H7 (cell line): ENCODE data around the gene KCTD17. TPM values are rescaled to one million over a fixed set of nuclear protein-coding genes. Genes with fewer than 3 reads are reported as not detected.

Experiments
- DNase-seq: peaks from one replicate; pipeline ENCODE4 v3.0.0; 2012
- H3K27me3 ChIP-seq: 2 replicates; pipeline ENCODE4 v1.6.0; 2011; ENCODE audit warnings: mild to moderate bottlenecking, low read length; ENCODE audit not compliant: control insufficient read depth, insufficient read depth
- H3K36me3 ChIP-seq: replicated peaks from 2 replicates; pipeline ENCODE4 v1.5.1; 2011; ENCODE audit warnings: low read length; ENCODE audit not compliant: control insufficient read depth, insufficient read depth
- H3K4me3 ChIP-seq: 2 replicates; pipeline ENCODE4 v1.5.1; 2011; ENCODE audit warnings: low read depth, mild to moderate bottlenecking, control low read depth, low read length, moderate library complexity; ENCODE audit not compliant: insufficient read depth
- total RNA-seq: library from RNA; depleted of rRNA; stranded (reverse); fragments of >200 nt; shearing (Covaris generic); gene quantifications from 2 replicates; pipeline ENCODE4 v1.2.3, GENCODE V29; 2014

Gene KCTD17
- total RNA-seq, 1 experiment from 2014 or later = 31.1 TPM

DNA sequence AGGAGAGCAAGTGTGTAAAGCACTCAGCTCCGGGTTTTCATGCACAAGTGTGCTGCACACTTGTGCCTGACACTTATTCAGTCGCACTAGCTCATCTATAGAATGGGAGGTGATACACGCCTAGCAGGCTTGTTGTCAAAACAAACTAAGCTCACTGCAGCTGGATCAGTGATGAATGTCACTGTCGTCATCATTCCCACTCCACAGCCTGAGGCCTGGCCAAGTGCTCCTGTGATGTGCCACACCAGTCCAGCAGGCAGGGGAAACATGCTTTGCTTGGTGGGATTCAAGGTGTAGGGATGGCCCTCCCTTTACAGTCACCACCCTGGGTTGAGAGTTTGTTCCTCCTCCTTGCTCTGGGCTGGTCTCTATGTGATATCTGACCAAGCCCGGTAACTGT lies 25.2 kb upstream of the KCTD17 start:
- Histone ChIP-seq H3K27me3 (no peaks in the 10 kb centered on the region), H3K4me3 (no peak overlapping the region), H3K36me3 (peaks cover 11% of the 10 kb centered on the region)
- no peak for DNase-seq

DNA sequence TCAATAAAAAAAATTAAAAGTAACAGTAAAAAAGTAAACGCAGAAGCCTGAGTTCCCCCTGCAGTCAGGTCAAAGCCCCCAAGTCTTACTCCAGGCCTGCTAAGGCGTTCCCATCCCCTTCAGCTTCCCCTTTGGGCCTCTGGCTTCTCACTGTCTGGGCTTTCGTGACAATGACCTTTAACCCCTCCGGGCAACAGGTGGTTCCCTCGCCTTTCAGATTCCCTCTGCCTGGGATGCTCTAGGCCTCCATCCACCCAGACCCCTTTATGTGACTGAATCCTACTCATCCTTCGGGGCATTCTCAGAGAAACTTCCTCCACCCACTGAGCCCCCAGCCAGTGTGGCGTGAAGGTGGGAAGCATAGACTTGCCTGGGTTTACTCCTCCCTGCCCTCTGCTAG lies 24.0 kb upstream of the KCTD17 start:
- H3K27me3 ChIP-seq = no peaks in the 10 kb centered on the region
- DNase-seq = no peak
- no peak overlapping the region for H3K4me3 ChIP-seq
- H3K36me3 ChIP-seq = peaks cover 11% of the 10 kb centered on the region

DNA sequence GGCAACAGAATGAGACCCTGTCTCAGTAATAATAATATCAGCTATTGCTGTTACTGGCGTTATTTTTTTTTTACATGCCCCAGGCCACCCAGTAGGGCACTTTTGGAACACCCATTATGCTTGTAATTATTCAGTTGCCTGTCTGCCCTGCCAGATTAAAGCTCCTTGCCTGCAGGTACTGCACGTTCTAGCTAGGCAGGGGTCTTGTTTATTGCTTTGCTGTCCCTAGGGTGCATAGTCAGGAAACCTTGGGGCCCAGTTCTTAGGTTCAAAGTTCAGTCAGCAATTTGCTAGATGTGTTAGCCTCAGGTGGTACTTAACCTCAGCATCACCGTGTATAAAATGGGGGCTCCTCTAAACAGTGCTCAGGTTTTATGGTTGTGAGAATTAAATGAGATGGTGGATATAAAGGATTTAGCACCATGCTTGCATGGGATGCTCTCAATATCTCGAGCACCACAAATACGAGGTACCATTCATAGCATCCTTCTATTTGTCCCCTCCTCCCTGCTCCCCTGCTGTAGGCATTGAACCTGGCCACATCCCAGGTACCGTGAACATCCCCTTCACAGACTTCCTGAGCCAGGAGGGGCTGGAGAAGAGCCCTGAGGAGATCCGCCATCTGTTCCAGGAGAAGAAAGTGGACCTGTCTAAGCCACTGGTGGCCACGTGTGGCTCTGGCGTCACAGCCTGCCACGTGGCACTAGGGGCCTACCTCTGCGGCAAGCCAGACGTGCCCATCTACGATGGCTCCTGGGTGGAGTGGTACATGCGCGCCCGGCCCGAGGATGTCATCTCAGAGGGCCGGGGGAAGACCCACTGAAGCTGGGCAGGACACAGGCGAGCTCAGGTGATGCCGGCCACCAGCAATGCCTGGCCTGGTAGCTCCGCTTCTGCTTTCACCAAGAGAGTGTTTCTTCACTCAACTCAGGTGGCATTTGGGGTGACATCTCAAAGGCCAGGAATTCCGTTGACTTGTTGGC lies 22.6 kb upstream of the KCTD17 start:
- Histone ChIP-seq H3K36me3 (peaks cover 11% of the 10 kb centered on the region), H3K4me3 (no peak overlapping the region), H3K27me3 (no peaks in the 10 kb centered on the region)
- DNase-seq = no peak

DNA sequence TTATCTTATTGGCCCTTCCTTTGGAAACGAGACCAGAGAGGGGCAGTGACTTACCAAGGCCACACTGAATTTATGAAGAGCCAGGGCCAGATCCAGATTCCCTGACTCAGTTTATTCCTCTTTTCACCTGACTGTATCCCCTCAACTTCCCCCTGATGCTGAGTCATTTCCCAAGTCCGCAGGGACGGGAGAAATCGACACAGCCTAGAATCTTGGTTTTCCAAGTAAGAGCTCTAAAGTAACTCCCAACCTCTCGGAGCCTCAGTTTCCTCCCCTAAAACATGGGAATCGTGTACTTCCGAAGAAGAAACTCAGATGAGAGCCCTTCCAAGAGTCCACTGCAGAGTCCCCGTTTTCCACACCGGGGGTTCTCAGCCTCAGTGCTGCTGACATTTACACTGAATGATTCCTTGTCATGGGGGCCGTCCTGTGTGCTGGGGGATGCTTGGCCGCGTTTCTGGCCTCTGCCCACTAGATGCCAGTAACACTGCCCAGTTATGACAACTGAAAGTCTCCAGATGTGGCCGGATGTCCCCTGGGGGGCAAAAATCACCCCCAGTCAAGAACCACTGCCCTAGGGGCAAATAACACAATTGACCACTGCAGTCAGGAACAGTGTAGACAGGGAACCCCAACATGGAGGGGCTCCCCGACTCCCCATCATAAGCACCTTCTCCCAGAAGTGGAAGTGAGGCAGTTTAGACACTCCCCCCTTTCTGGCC lies 20.8 kb upstream of the KCTD17 start:
- H3K36me3 ChIP-seq = peaks cover 7% of the 10 kb centered on the region
- H3K27me3 ChIP-seq = no peaks in the 10 kb centered on the region
- DNase-seq = no peak
- H3K4me3 ChIP-seq = no peak overlapping the region

DNA sequence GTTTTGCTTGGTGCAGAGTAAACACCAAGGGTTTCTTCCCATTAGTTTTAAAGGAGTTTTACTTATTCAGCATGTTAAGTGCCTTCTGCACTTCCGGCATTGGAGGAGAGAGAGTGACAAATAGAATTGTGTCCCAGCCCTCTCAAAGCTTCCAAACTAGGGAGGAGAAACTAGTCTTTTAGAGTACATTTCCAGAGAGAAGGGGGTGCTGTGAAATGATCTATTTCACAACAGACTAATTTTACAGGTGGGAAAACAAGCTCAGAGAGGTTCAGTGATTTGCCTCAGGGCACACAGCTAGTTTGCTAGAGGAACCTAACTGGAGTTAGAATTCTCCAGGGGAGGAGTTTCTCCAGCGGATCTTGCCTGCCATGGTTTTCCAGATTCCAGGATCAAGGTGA lies 19.4 kb upstream of the KCTD17 start:
- Histone ChIP-seq H3K4me3 (no peak overlapping the region), H3K36me3 (no peaks in the 10 kb centered on the region; the same call in 1 of the 2 replicates), H3K27me3 (no peaks in the 10 kb centered on the region)
- DNase-seq = no peak

DNA sequence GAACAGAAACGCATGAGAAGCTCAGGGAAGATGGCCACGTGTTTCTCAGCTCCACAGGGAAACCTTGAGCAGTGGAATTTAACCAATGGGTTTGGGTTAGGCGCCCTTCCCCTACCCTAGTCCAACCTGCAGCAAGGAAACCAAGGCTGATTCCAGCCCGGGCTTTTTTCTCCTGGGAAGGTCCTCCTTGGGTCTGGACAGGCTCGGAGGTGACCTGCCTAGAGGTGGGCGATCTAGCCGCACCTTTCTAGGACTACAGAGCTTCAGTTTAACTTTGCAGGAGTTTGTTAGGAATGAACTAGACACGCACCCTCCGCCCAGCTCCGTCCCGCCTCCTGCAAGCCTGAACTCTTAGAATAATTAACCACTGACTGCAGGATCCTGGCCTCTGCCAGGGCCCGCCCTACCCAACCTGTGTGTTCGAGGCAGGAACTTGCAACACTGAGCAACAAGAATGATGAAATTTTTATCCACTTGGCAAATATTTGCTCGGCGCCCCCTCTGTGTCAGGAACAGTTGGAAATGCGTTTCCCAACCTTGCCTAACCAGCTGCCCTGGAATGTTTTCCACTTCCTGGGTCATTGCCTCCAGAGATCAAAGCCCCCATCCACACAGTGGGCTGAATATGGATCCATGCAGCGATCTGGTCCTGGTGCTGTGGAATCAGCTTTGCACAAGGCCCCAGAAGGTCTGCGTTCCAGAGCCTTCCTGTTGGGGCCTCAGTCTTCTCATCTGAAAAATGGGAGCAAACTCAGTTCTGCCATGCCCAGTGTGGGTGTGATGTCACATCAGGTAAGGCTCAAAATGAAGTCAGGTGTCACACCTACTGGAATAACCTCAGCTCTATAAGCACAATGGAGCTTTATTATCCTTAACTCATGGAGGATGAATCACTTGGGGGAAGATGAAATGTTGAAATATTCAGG lies 18.7 kb upstream of the KCTD17 start:
- no peaks in the 10 kb centered on the region for H3K27me3 ChIP-seq
- no peak for DNase-seq
- no peak overlapping the region for H3K4me3 ChIP-seq
- H3K36me3 ChIP-seq = no peaks in the 10 kb centered on the region; the same call in 1 of the 2 replicates

DNA sequence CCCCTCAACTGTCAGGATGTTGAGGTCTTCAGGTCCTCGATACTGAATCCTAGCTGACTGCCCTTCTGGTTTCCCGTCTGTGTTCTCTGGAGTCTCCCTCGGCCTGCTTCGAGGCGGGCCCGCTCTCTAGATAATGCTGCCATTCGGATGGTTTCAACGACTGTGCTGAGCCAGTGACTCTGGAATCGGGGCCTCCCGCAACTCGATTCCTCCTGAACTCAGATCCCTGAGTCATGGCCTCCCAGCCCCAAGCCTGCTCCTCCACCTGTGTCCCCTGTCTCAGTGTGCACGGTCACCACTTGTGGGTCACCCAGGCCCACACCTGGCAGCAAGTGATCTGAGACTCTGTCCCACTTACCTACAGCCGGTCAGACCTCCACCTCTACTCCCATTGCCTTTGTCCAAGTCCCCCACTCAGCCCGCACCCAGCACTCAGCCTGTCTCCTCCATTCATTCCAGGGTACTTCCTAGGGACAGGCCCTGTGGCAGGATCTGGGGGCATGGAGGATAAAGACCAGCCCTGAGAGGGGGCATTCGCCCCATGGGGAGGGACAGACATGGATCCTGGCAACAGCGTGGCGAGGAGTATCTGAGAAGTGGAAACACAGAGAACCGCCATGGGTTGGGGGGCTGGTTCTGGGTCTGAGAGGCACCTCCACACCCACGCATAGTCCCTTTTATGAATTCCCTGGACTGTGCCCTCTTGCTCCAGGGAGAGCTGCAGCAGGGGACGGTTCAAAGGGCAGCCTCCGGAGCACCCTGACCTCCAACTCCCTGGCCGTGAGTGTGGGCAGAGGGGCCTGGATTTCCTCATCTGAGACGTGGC lies 17.7 kb upstream of the KCTD17 start:
- Histone ChIP-seq H3K36me3 (no peaks in the 10 kb centered on the region; the same call in 1 of the 2 replicates), H3K27me3 (no peaks in the 10 kb centered on the region), H3K4me3 (no peak overlapping the region)
- DNase-seq = no peak

DNA sequence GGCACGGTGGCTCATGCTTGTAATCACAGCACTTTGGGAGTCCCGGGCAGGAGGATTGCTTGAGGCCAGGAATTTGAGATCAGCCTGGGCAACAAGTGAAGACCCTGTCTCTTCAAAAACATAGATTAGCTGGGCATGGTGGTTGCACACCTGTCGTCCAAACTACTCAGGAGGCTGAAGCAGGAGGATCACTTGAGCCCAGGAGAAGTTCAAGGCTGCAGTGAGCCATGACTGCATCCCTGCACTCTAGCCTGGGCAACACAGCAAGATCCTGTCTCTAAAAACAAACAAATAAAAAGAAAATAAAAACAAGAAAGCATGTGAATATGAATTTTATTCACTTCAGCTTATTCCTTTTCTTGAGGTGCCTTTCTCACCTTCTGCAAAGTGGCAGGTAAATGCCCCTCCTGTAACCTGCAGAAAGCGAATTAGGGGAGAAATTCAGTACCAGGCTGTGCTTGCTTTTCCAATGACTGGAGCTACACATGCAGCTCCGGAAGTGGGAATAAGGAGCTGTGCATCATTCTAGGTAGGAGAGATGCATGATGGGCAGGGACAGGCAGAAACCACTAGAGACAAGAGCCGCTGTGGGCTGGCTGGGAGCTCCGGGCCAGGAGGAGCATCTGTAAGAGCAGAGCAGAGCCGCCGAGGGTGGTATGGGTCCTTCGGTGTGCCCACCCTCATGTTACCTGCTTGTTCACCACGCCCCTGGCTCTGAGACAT lies 14.7 kb upstream of the KCTD17 start:
- no peak for DNase-seq
- no peaks in the 10 kb centered on the region for H3K36me3 ChIP-seq
- no peak overlapping the region for H3K4me3 ChIP-seq
- no peaks in the 10 kb centered on the region for H3K27me3 ChIP-seq

DNA sequence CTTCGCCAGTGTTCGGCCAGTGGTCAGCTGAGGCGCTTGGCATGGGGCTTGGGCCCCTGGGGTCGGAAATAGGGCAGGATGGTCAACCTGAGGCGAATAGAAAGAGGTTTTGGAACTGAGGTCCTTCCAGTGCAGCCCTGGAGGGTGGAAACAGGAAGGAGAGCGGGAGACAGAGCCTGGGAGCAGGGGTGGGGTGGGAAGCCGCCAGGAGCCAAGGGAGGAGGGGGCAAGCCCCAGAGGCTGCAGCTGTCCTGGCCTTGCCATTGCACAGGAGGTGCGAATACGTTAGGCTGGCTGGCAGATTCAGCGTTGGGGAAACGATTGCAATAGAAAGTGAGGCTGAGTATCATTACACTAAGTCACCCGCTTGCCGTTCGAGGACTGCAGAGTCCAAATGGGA lies 13.9 kb upstream of the KCTD17 start:
- Histone ChIP-seq H3K36me3 (no peaks in the 10 kb centered on the region), H3K27me3 (no peaks in the 10 kb centered on the region), H3K4me3 (no peak overlapping the region)
- DNase-seq = peak; percentile 70

DNA sequence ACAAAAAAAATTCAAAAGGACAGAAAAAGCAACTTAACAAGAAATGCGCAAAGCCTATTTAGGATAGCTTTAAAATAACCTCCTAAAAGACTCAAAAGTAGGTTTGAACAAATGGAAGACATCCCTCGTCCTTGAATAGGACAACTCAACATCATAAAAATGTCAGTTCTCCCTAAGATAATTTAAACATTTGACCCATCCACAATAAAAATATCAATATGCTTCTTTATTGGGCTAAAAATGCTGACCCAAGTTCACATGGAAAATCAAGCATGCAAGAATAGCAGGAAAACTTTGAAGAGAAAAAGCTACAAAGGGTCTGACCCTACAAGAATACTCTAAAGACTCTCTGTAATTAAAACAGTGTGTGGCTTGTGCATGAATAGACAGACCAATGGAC lies 12.1 kb upstream of the KCTD17 start:
- H3K27me3 ChIP-seq = no peaks in the 10 kb centered on the region
- H3K36me3 ChIP-seq = no peaks in the 10 kb centered on the region
- no peak for DNase-seq
- H3K4me3 ChIP-seq = no peak overlapping the region

DNA sequence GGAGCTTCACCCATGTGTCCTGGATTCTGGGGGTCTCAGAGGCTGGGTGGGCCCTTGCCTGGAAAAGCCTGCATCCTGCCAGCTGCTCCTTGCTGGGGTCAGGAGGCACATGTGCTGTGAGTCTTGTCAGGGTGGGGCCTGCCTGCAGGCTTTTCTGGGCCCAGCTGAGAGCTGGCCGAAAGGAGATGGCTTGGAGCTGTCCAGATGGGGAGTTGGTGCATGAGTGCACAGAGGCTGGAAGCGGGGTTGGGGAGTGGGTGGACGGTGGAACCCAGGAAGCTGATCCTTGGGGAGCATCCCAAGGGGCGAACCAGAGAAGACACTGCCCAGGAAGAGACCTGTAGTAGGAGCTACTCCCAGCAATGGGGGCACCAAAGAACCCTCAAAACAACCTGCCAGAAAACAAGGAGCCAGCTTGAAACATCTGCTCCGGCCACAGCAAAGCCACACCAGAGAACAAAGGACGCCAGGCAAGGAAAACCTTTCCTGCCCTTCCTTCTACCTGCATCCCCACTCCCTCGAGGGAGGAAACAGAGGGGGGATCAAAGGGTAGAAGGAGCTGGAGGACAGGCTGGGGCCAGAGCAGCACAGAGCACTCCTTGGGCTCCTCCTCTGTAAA lies 8.2 kb upstream of the KCTD17 start:
- no peaks in the 10 kb centered on the region; the same call in 1 of the 2 replicates for H3K27me3 ChIP-seq
- no peak overlapping the region for H3K4me3 ChIP-seq
- DNase-seq = no peak
- no peaks in the 10 kb centered on the region for H3K36me3 ChIP-seq

DNA sequence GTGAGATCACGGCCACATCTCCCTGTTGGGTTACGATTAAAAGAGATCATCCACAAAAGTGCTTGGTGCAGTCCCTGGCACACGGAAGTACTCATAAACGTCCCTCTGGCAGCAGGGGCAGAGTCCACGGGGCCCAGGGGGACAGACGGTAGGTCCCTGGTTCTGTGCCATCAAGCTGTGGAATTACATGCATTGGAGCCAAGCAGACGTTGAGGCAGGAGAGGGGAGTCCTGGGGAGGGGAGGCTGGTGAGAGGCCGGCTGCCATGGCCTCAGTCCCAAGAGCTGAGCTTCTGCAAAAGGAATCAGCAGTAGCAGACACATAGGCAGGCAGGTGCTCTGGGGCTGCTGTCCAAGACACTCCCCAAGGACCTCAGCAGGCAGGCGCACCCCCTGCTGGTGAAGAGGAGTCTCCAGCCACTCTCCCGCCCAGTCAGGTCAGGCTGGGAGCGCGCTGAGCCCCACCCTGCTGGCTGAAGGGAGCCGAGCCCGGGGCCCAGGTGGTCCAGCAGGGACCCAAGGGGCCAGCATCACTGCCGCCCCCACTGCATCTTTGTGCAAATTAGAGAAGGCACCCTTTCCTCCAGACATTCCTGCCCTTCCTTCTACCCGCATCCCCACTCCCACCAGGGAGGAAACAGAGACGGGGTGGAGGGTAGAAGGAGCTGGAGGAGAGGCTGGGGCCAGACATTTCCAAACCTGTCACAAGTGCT lies 7.6 kb upstream of the KCTD17 start:
- peak; percentile 83 for DNase-seq
- Histone ChIP-seq H3K27me3 (no peaks in the 10 kb centered on the region; the same call in 1 of the 2 replicates), H3K4me3 (no peak overlapping the region), H3K36me3 (no peaks in the 10 kb centered on the region)
